OCI-LY1 (cell line): ENCODE data around the gene RAB12.

Experiments used
- H2AFZ ChIP-seq: fragments of 200-600 bp; sonication (generic), shearing (Covaris generic); 2 replicates; pipeline ENCODE4 v1.6.0; 2014; ENCODE audit warnings: antibody characterized with exemption, mild to moderate bottlenecking, low read length
- H3F3A ChIP-seq: fragments of 200-600 bp; sonication (generic), shearing (Covaris generic); 2 replicates; pipeline ENCODE4 v1.6.0; 2014; ENCODE audit warnings: mild to moderate bottlenecking, antibody characterized with exemption, low read length, moderate library complexity; ENCODE audit not compliant: insufficient read depth
- H3K27ac ChIP-seq: fragments of 200-600 bp; sonication (generic); 2 replicates; pipeline ENCODE4 v1.5.1; 2014; ENCODE audit warnings: low read length, mixed run types, mild to moderate bottlenecking, low read depth; ENCODE audit not compliant: poor library complexity, severe bottlenecking
- H3K27me3 ChIP-seq: fragments of 200-600 bp; sonication (generic); 2 replicates; pipeline ENCODE4 v1.6.0; 2014; ENCODE audit warnings: antibody characterized with exemption, mild to moderate bottlenecking, low read length, moderate library complexity; ENCODE audit not compliant: insufficient read depth
- H3K36me3 ChIP-seq: fragments of 200-600 bp; sonication (generic); 2 replicates; pipeline ENCODE4 v1.6.1; 2014; ENCODE audit warnings: mild to moderate bottlenecking, antibody characterized with exemption, low read length, moderate library complexity, mixed read lengths; ENCODE audit not compliant: insufficient read depth
- H3K4me1 ChIP-seq: fragments of 200-600 bp; sonication (generic); 2 replicates; pipeline ENCODE4 v1.5.1; 2014; ENCODE audit warnings: mild to moderate bottlenecking, low read length, moderate library complexity; ENCODE audit not compliant: insufficient read depth, severe bottlenecking
- H3K4me2 ChIP-seq: fragments of 200-600 bp; sonication (generic), shearing (Covaris generic); 2 replicates; pipeline ENCODE4 v1.6.1; 2014; ENCODE audit warnings: low read length
- H3K4me3 ChIP-seq: fragments of 200-600 bp; sonication (generic); 2 replicates; pipeline ENCODE4 v1.5.1; 2014; ENCODE audit warnings: low read length, low read depth, mild to moderate bottlenecking, mixed read lengths; ENCODE audit not compliant: poor library complexity, severe bottlenecking
- H3K79me2 ChIP-seq: fragments of 200-600 bp; shearing (Covaris generic); 2 replicates; pipeline ENCODE4 v1.6.1; 2016; ENCODE audit warnings: mixed run types, low read length, mixed read lengths; ENCODE audit not compliant: insufficient read depth
- H3K9ac ChIP-seq: fragments of 200-600 bp; sonication (generic), shearing (Covaris generic); 2 replicates; pipeline ENCODE4 v1.6.1; 2014; ENCODE audit warnings: mild to moderate bottlenecking, low read length, mixed read lengths
- H3K9me2 ChIP-seq: fragments of 200-600 bp; sonication (generic), shearing (Covaris generic); 2 replicates; pipeline ENCODE4 v1.6.1; 2014; ENCODE audit warnings: low read depth, mild to moderate bottlenecking, low read length, mixed read lengths
- H3K9me3 ChIP-seq: fragments of 200-600 bp; shearing (Covaris generic); 2 replicates; pipeline ENCODE4 v1.6.1; 2014; ENCODE audit warnings: low read length, mixed read lengths
- H4K20me1 ChIP-seq: fragments of 200-600 bp; sonication (generic), shearing (Covaris generic); 2 replicates; pipeline ENCODE4 v1.6.0; 2016; ENCODE audit warnings: mild to moderate bottlenecking, low read length; ENCODE audit not compliant: insufficient read depth
- EZH2 ChIP-seq: fragments of 200-600 bp; sonication (generic), shearing (Covaris generic); IDR thresholded peaks from 2 replicates; pipeline ENCODE4 v1.8.0; 2017; ENCODE audit warnings: borderline replicate concordance, mixed run types, mild to moderate bottlenecking, antibody characterized with exemption, low read length, moderate library complexity, mixed read lengths
- TF ChIP-seq, protein P1 (sequence below): fragments of 200-600 bp; sonication (generic), shearing (Covaris generic); IDR thresholded peaks from 2 replicates; pipeline ENCODE4 v1.5.1; 2017; ENCODE audit warnings: mild to moderate bottlenecking, antibody characterized with exemption, low read length, moderate library complexity, mixed read lengths

RAB12 gene

DNA sequence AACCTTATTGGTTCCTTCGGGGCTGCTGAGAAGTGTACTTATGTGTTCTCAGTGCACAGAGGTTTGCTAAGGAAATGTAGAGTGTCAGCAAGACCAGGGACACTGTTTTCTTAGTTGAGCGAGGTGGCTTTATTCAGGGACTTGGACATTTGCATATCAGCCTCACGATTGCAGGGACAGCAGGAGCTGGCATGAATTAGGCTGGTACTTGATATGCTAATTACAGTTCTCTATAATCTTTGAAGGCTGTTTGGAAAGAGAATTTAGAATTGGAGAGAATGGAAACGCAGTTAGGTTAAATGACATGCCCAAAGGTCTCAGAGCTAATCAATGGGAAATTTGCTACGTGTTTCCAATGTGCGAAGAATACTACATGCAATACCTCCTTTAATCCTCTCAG lies 77.4 kb downstream of the RAB12 start:
- Histone ChIP-seq H3K9me2 (no peaks in the 10 kb centered on the region), H3K27me3 (no peaks in the 10 kb centered on the region), H3K9me3 (no peaks in the 10 kb centered on the region), H3K4me1 (no peaks in the 10 kb centered on the region), H3K4me2 (no peak overlapping the region), H2AFZ (no peak overlapping the region), H3F3A (no peaks in the 10 kb centered on the region), H4K20me1 (no peaks in the 10 kb centered on the region), H3K36me3 (no peaks in the 10 kb centered on the region), H3K27ac (no peak overlapping the region), H3K4me3 (no peak overlapping the region), H3K9ac (no peak overlapping the region), H3K79me2 (no peaks in the 10 kb centered on the region)
- no peak for TF ChIP-seq EZH2
- TF ChIP-seq, protein P1, sequence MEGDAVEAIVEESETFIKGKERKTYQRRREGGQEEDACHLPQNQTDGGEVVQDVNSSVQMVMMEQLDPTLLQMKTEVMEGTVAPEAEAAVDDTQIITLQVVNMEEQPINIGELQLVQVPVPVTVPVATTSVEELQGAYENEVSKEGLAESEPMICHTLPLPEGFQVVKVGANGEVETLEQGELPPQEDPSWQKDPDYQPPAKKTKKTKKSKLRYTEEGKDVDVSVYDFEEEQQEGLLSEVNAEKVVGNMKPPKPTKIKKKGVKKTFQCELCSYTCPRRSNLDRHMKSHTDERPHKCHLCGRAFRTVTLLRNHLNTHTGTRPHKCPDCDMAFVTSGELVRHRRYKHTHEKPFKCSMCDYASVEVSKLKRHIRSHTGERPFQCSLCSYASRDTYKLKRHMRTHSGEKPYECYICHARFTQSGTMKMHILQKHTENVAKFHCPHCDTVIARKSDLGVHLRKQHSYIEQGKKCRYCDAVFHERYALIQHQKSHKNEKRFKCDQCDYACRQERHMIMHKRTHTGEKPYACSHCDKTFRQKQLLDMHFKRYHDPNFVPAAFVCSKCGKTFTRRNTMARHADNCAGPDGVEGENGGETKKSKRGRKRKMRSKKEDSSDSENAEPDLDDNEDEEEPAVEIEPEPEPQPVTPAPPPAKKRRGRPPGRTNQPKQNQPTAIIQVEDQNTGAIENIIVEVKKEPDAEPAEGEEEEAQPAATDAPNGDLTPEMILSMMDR, result no peak

DNA sequence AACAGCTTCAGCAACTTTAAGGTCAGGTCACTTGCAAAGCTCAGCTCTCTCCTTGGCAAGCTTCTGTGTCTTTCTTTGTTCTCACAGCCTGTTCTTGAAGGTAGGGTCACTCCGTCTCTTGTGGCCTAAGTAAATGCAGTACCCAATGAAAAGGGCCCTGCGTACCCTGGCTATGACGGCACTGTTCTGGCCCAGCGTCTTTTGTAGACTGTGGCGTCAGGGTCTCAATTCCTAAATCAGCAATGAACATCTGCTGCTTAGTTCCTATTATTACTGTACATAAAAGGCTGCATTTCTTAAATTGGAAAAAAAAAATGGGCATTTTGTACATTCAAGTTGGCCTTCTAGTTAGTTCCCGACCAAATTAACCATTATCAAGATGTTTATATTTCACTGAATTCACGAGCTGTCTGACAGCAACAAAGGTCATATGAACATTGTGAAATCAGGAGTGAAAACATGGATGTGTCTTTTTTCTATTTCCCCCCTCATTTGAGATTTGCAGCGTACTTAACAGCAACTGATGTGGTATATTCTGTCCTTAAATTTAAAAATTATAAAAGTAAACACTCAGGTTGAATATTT lies 79.1 kb downstream of the RAB12 start:
- H3K4me3 ChIP-seq, result no peak overlapping the region
- H3K9ac ChIP-seq, result no peak overlapping the region
- no peak overlapping the region for H2AFZ ChIP-seq
- TF ChIP-seq, protein P1, result no peak
- no peak for TF ChIP-seq EZH2
- no peaks in the 10 kb centered on the region for H3K27me3 ChIP-seq
- no peaks in the 10 kb centered on the region for H3K9me2 ChIP-seq
- H4K20me1 ChIP-seq, result no peaks in the 10 kb centered on the region
- H3K36me3 ChIP-seq, result no peaks in the 10 kb centered on the region
- H3K4me2 ChIP-seq, result no peak overlapping the region
- H3K79me2 ChIP-seq, result no peaks in the 10 kb centered on the region
- no peaks in the 10 kb centered on the region for H3F3A ChIP-seq
- H3K9me3 ChIP-seq, result no peaks in the 10 kb centered on the region
- no peaks in the 10 kb centered on the region for H3K4me1 ChIP-seq
- no peak overlapping the region for H3K27ac ChIP-seq

DNA sequence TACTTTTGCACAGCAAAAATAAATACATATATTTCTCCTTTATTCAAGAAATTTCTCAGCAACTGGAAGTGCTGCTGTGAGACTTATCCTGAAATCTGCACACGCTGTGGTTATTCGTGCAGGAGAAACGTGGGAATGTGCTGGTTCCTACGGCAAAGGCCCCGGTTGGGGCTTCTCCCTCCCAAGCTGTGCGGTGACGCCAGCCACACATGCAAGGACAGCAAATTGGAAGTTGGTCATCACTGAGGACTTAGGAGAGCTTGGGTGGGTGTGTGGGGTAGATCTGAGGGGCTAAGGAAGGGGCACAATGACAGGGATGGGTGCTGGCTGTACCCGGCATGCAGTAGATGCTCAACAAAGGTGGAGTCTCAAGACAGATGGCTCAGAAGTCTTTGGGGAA lies 79.6 kb downstream of the RAB12 start:
- Histone ChIP-seq H3K9ac (no peak overlapping the region), H3K9me2 (no peaks in the 10 kb centered on the region), H3K79me2 (no peaks in the 10 kb centered on the region), H3K4me3 (no peak overlapping the region), H3K4me1 (no peaks in the 10 kb centered on the region), H3K27ac (no peak overlapping the region), H3K36me3 (no peaks in the 10 kb centered on the region), H3F3A (no peaks in the 10 kb centered on the region), H3K4me2 (no peak overlapping the region), H4K20me1 (no peaks in the 10 kb centered on the region), H3K27me3 (no peaks in the 10 kb centered on the region), H3K9me3 (no peaks in the 10 kb centered on the region), H2AFZ (no peak overlapping the region)
- no peak for TF ChIP-seq EZH2
- TF ChIP-seq, protein P1, result no peak
